HG02973 (cell line): ENCODE results near the gene PXN.
"Not testable (repeated sequence)": the region's sequence is repeated elsewhere in the genome, so short reads cannot be mapped to it uniquely, and the experiment has no call there.

Experiments
- ATAC-seq: cut with Tn5 transposase; IDR thresholded peaks from one replicate; pipeline ENCODE4 v1.9.1; 2021; ENCODE audit warnings: moderate library complexity; ENCODE audit not compliant: unreplicated experiment

Gene PXN

GRCh38 chr12:120262852-120263747 is 2.4 kb downstream of the PXN start:
- ATAC-seq, result no peak

GRCh38 chr12:120261951-120262851 is 3.3 kb downstream of the PXN start:
- no peak for ATAC-seq

GRCh38 chr12:120260607-120261006 is 4.9 kb downstream of the PXN start:
- no peak for ATAC-seq

GRCh38 chr12:120259418-120260202 is 5.9 kb downstream of the PXN start:
- ATAC-seq, result no peak

- ATAC-seq, result no peak
Observed at GRCh38 chr12:120258323-120258896, 7.1 kb downstream of the PXN start.

- no peak for ATAC-seq
Observed at GRCh38 chr12:120257041-120257821, 8.3 kb downstream of the PXN start.

- ATAC-seq, result no peak
Observed at GRCh38 chr12:120254809-120255208, 10.7 kb downstream of the PXN start.

- ATAC-seq, result not testable (repeated sequence)
Observed at GRCh38 chr12:120253313-120253712, 12.2 kb downstream of the PXN start.

GRCh38 chr12:120252071-120252906 is 13.2 kb downstream of the PXN start:
- ATAC-seq, result no peak

GRCh38 chr12:120251364-120252070 is 14.0 kb downstream of the PXN start:
- ATAC-seq, result not testable (repeated sequence)

GRCh38 chr12:120249875-120250795 is 15.4 kb downstream of the PXN start:
- ATAC-seq, result no peak

- no peak for ATAC-seq
Observed at GRCh38 chr12:120249266-120249874, 16.2 kb downstream of the PXN start.

GRCh38 chr12:120247621-120248030 is 17.9 kb downstream of the PXN start:
- no peak for ATAC-seq

- no peak for ATAC-seq
Observed at GRCh38 chr12:120247183-120247582, 18.3 kb downstream of the PXN start.

GRCh38 chr12:120246705-120247104 is 18.8 kb downstream of the PXN start:
- not testable (repeated sequence) for ATAC-seq

GRCh38 chr12:120242971-120243699 is 22.4 kb downstream of the PXN start:
- no peak for ATAC-seq
